H9 (cell line): ENCODE data around the gene ATP1A2. TPM values are rescaled to one million over a fixed set of nuclear protein-coding genes. Genes with fewer than 3 reads are reported as not detected.

ENCODE experiments used
- DNase-seq: peaks from one replicate; pipeline ENCODE4 v3.0.0-alpha.2; 2017
- H2AFZ ChIP-seq: one replicate; pipeline ENCODE4 v1.6.1; 2013; ENCODE audit warnings: mild to moderate bottlenecking, low read length, control low read depth, moderate library complexity
- H2AK5ac ChIP-seq: 2 replicates; pipeline ENCODE4 v1.6.1; 2013; ENCODE audit warnings: low read length, control low read depth, mixed read lengths; ENCODE audit not compliant: insufficient read length
- H2BK120ac ChIP-seq: one replicate; pipeline ENCODE4 v1.6.1; 2013; ENCODE audit warnings: low read depth, mild to moderate bottlenecking, low read length, control low read depth, inconsistent platforms; ENCODE audit not compliant: poor library complexity, severe bottlenecking
- H2BK12ac ChIP-seq: 2 replicates; pipeline ENCODE4 v1.6.1; 2013; ENCODE audit warnings: low read length, control low read depth, mixed read lengths, low read depth; ENCODE audit not compliant: insufficient read length
- H2BK15ac ChIP-seq: 2 replicates; pipeline ENCODE4 v1.6.1; 2013; ENCODE audit warnings: low read depth, low read length, control low read depth
- H2BK20ac ChIP-seq: one replicate; pipeline ENCODE4 v1.6.1; 2013; ENCODE audit warnings: low read depth, mild to moderate bottlenecking, low read length, control low read depth, inconsistent platforms; ENCODE audit not compliant: poor library complexity, severe bottlenecking
- H2BK5ac ChIP-seq: 2 replicates; pipeline ENCODE4 v1.6.1; 2013; ENCODE audit warnings: low read length, control low read depth, mixed read lengths; ENCODE audit not compliant: insufficient read length
- H3K14ac ChIP-seq: 2 replicates; pipeline ENCODE4 v1.6.1; 2013; ENCODE audit warnings: low read length, control low read depth; ENCODE audit not compliant: insufficient read depth
- H3K18ac ChIP-seq: 2 replicates; pipeline ENCODE4 v1.6.1; 2013; ENCODE audit warnings: low read depth, mild to moderate bottlenecking, mixed read lengths, low read length, control low read depth; ENCODE audit not compliant: insufficient read length
- H3K23ac ChIP-seq: 2 replicates; pipeline ENCODE4 v1.6.1; 2013; ENCODE audit warnings: low read length, control low read depth, mixed read lengths, low read depth; ENCODE audit not compliant: insufficient read length
- H3K23me2 ChIP-seq: 2 replicates; pipeline ENCODE4 v1.6.1; 2013; ENCODE audit warnings: low read depth, mild to moderate bottlenecking, mixed read lengths, low read length, control low read depth; ENCODE audit not compliant: insufficient read length, poor library complexity, severe bottlenecking
- H3K27ac ChIP-seq: 2 replicates; pipeline ENCODE4 v1.5.1; 2013; ENCODE audit warnings: low read length, control low read depth, mixed read lengths, low read depth; ENCODE audit not compliant: insufficient read length
- H3K27me3 ChIP-seq: 2 replicates; pipeline ENCODE4 v1.6.1; 2013; ENCODE audit warnings: low read length, control low read depth, inconsistent platforms; ENCODE audit not compliant: insufficient read depth
- H3K4ac ChIP-seq: 2 replicates; pipeline ENCODE4 v1.6.1; 2013; ENCODE audit warnings: low read depth, mild to moderate bottlenecking, control low read depth, inconsistent platforms, low read length, moderate library complexity
- H3K4me1 ChIP-seq: 2 replicates; pipeline ENCODE4 v1.6.1; 2013; ENCODE audit warnings: low read length, control low read depth, inconsistent platforms; ENCODE audit not compliant: insufficient read depth
- H3K4me2 ChIP-seq: 2 replicates; pipeline ENCODE4 v1.6.1; 2013; ENCODE audit warnings: low read length, control low read depth, mixed read lengths; ENCODE audit not compliant: insufficient read length, insufficient read depth
- H3K56ac ChIP-seq: 2 replicates; pipeline ENCODE4 v1.6.1; 2013; ENCODE audit warnings: low read depth, mild to moderate bottlenecking, mixed read lengths, low read length, control low read depth; ENCODE audit not compliant: insufficient read length
- H3K79me1 ChIP-seq: 2 replicates; pipeline ENCODE4 v1.6.1; 2013; ENCODE audit warnings: low read depth, mild to moderate bottlenecking, moderate library complexity, low read length, control low read depth, inconsistent platforms; ENCODE audit not compliant: insufficient read depth, poor library complexity, severe bottlenecking
- H3K79me2 ChIP-seq: 2 replicates; pipeline ENCODE4 v1.6.1; 2013; ENCODE audit warnings: low read length, control low read depth, inconsistent platforms; ENCODE audit not compliant: insufficient read depth
- H3K9ac ChIP-seq: 2 replicates; pipeline ENCODE4 v1.6.1; 2013; ENCODE audit warnings: low read length, control low read depth, mixed read lengths; ENCODE audit not compliant: insufficient read length; ENCODE audit errors: extremely low read depth
- H3K9me3 ChIP-seq: one replicate; pipeline ENCODE4 v1.6.1; 2013; ENCODE audit warnings: low read depth, low read length, inconsistent platforms; ENCODE audit not compliant: control insufficient read depth
- H3T11ph ChIP-seq: one replicate; pipeline ENCODE4 v1.6.1; 2013; ENCODE audit warnings: mild to moderate bottlenecking, low read length, control low read depth, inconsistent platforms
- H4K20me1 ChIP-seq: one replicate; pipeline ENCODE4 v1.6.1; 2013; ENCODE audit not compliant: control insufficient read depth, insufficient read length, insufficient read depth
- H4K5ac ChIP-seq: 2 replicates; pipeline ENCODE4 v1.6.1; 2013; ENCODE audit warnings: low read depth, mild to moderate bottlenecking, mixed read lengths, low read length, control low read depth; ENCODE audit not compliant: insufficient read length
- H4K8ac ChIP-seq: replicated peaks from 2 replicates; pipeline ENCODE4 v1.6.1; 2013; ENCODE audit warnings: low read length, control low read depth, mixed read lengths, low read depth; ENCODE audit not compliant: insufficient read length
- H4K91ac ChIP-seq: 2 replicates; pipeline ENCODE4 v1.6.1; 2013; ENCODE audit warnings: low read depth, mild to moderate bottlenecking, moderate library complexity, mixed read lengths, low read length, control low read depth; ENCODE audit not compliant: insufficient read length
- H3K27ac Mint-ChIP-seq, 3 experiments: 2 replicates in 2 of 3; 3 replicates in 1 of 3; pipeline ENCODE4 v1.8.0; 2020 to 2021; ENCODE audit warnings: mixed read lengths in 3 of 3, mild to moderate bottlenecking in 1 of 3, moderate library complexity in 1 of 3
- H3K27me3 Mint-ChIP-seq: 2 replicates; pipeline ENCODE4 v1.8.0; 2021; ENCODE audit warnings: low read depth, mild to moderate bottlenecking, moderate library complexity, mixed read lengths
- H3K36me3 Mint-ChIP-seq, 3 experiments: 2 replicates in 2 of 3; 3 replicates in 1 of 3; pipeline ENCODE4 v1.8.0; 2020 to 2021; ENCODE audit warnings: low read depth in 3 of 3, mixed read lengths in 3 of 3; ENCODE audit not compliant: insufficient read depth in 1 of 3
- H3K4me1 Mint-ChIP-seq, 2 experiments: 2 replicates each; pipeline ENCODE4 v1.8.0; 2020; ENCODE audit warnings: mixed read lengths in 2 of 2
- H3K4me3 Mint-ChIP-seq, 2 experiments: 2 replicates in 1 of 2; 3 replicates in 1 of 2; pipeline ENCODE4 v1.8.0; 2020 to 2021; ENCODE audit warnings: mild to moderate bottlenecking in 2 of 2, mixed read lengths in 2 of 2, moderate library complexity in 1 of 2
- H3K9me3 Mint-ChIP-seq, 2 experiments: 2 replicates in 1 of 2; 3 replicates in 1 of 2; pipeline ENCODE4 v1.8.0; 2020; ENCODE audit warnings: mild to moderate bottlenecking in 2 of 2, mixed read lengths in 2 of 2, moderate library complexity in 1 of 2
- CTCF ChIP-seq: fragments of 200-600 bp; sonication (generic); conservative IDR thresholded peaks from 3 replicates; pipeline ENCODE4 v1.8.0; 2021; ENCODE audit warnings: antibody characterized with exemption, mild to moderate bottlenecking
- WGBS: extraction: QIAGEN DNeasy Blood & Tissue Kit; methylation state at CpG from one replicate; pipeline ENCODE4 v1.1.7; 2013; ENCODE audit warnings: missing lambda C conversion rate, low lambda C conversion rate, mixed read lengths; ENCODE audit not compliant: insufficient read length; ENCODE audit errors: extremely low coverage; 5-methylcytosine and 5-hydroxymethylcytosine counted together
- total RNA-seq: library from RNA; stranded (reverse); gene quantifications from 2 replicates; pipeline ENCODE4 v1.2.1, GENCODE V29; 2021

The ATP1A2 gene
- total RNA-seq, 1 experiment from 2014 or later, result 3.0 TPM

- no peak overlapping the region; a peak in 1 of 5 replicates for H3K4me3 Mint-ChIP-seq
- no peak overlapping the region for H3K4me2 ChIP-seq
- H3K36me3 Mint-ChIP-seq, result peaks cover 0 to 75% (median 69%) of the 10 kb centered on the region in 3 experiments; a peak in 6 of 7 replicates
- DNase-seq, result no peak
- H4K91ac ChIP-seq, result no peak overlapping the region
- H4K8ac ChIP-seq, result no peak overlapping the region
- H3T11ph ChIP-seq, result no peak overlapping the region
- H3K27ac Mint-ChIP-seq, result peak overlapping the region in 1 of 3 experiments; percentile 37; a peak in 1 of 7 replicates
- H3K4me1 ChIP-seq, result 0 out of 2 replicates have a peak, but pooled peaks cover 1% of the 10 kb centered on the region
- H3K14ac ChIP-seq, result no peak overlapping the region
- no peak overlapping the region for H2AFZ ChIP-seq
- H2BK20ac ChIP-seq, result no peak overlapping the region
- no peak overlapping the region for H4K5ac ChIP-seq
- H3K27ac ChIP-seq, result no peak overlapping the region
- no peak overlapping the region for H3K56ac ChIP-seq
- H3K18ac ChIP-seq, result no peak overlapping the region
- no peak overlapping the region for H3K9ac ChIP-seq
- H3K27me3 Mint-ChIP-seq, result peaks cover 2% of the 10 kb centered on the region
- WGBS, result no CpG with 5 or more reads among the region's 22 CpGs
- H3K79me2 ChIP-seq, result no peaks in the 10 kb centered on the region
- no peaks in the 10 kb centered on the region for H3K9me3 ChIP-seq
- H2BK15ac ChIP-seq, result no peak overlapping the region
- H3K4me1 Mint-ChIP-seq, result peaks cover 0 to 6% of the 10 kb centered on the region in 2 experiments; a peak in 2 of 4 replicates
- H3K27me3 ChIP-seq, result no peaks in the 10 kb centered on the region
- H3K4ac ChIP-seq, result no peak overlapping the region
- no peaks in the 10 kb centered on the region for H3K9me3 Mint-ChIP-seq
- no peak overlapping the region for H2BK120ac ChIP-seq
- no peaks in the 10 kb centered on the region for H3K23me2 ChIP-seq
- H4K20me1 ChIP-seq, result no peaks in the 10 kb centered on the region
- H3K23ac ChIP-seq, result no peak overlapping the region
- H2BK5ac ChIP-seq, result no peak overlapping the region
- no peak overlapping the region for H2BK12ac ChIP-seq
- no peak overlapping the region for H2AK5ac ChIP-seq
- H3K79me1 ChIP-seq, result no peaks in the 10 kb centered on the region
- no peak for TF ChIP-seq CTCF
These were observed 20.8 kb downstream of the ATP1A2 start for GRCh38 chr1:160136121-160136925.
